ENCODE results near the gene DAB2IP.
"Not testable (repeated sequence)": the region's sequence is repeated elsewhere in the genome, so short reads cannot be mapped to it uniquely, and the experiment has no call there.

DAB2IP gene

DNA sequence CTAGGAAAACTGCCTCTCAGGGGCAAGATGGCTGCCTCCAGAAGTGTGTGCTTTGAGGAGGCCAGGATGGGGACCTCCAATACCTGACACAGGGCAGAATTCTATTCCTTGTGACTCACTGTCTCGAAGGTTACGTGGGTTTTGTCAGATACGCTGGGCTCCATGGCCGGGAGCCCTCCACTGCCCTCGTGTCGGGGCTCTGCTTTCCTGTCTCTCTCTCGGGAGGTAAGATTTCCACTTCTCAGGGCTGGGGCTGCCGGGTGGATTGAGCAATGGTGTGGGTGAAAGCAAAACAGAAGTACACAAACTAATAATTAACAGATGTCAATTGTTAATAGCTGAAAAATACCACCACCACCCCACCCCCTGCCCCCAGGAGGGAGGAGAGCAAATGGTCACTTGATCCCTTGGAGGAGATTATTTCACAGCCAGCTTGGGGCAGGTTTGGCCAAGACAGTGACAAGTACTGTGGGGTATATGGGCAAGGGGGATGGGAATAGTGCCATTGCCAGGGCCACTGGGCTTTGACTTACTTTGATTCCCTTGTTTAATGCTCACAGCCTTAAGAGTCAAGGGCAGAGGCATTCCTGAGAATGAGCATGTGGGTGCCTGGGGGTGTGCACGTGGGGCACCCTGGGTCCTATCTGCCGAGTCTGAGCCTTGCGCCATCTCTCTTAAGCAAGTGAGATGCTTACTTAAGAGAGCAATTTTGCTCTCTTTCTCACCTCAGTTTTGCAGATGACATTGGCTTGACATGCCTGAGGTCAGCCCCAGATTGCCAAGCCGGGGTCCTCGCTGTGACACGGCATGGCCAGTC is 28.8 kb upstream of the DAB2IP start:
- TF ChIP-seq EZH2 (IDR thresholded peaks at IDR 0.05; ENCODE audit: borderline replicate concordance, low read depth, low read length, severe bottlenecking): no peak
- TF ChIP-seq, protein P1, sequence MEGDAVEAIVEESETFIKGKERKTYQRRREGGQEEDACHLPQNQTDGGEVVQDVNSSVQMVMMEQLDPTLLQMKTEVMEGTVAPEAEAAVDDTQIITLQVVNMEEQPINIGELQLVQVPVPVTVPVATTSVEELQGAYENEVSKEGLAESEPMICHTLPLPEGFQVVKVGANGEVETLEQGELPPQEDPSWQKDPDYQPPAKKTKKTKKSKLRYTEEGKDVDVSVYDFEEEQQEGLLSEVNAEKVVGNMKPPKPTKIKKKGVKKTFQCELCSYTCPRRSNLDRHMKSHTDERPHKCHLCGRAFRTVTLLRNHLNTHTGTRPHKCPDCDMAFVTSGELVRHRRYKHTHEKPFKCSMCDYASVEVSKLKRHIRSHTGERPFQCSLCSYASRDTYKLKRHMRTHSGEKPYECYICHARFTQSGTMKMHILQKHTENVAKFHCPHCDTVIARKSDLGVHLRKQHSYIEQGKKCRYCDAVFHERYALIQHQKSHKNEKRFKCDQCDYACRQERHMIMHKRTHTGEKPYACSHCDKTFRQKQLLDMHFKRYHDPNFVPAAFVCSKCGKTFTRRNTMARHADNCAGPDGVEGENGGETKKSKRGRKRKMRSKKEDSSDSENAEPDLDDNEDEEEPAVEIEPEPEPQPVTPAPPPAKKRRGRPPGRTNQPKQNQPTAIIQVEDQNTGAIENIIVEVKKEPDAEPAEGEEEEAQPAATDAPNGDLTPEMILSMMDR (IDR thresholded peaks at IDR 0.05; ENCODE audit: borderline replicate concordance, extremely low read depth, low read length, poor library complexity, severe bottlenecking): no peak
- no peak for ATAC-seq (ENCODE audit: insufficient read depth, low read depth)
- no peaks in the 10 kb centered on the region for H4K20me1 ChIP-seq (ENCODE audit: insufficient read depth, low read length)
- no peaks in the 10 kb centered on the region for H3K9me3 ChIP-seq (ENCODE audit: insufficient read depth, low read length, severe bottlenecking)
- H3K27ac ChIP-seq (ENCODE audit: low read length): no peak overlapping the region
- H3K4me2 ChIP-seq (ENCODE audit: insufficient read depth, low read length): no peak overlapping the region
- H3K79me2 ChIP-seq (ENCODE audit: insufficient read depth, low read length): no peaks in the 10 kb centered on the region
- no peak overlapping the region for H3K4me3 ChIP-seq (ENCODE audit: low read depth in 1 of 2, low read length in 2 of 2)
- no peaks in the 10 kb centered on the region for H3K27me3 ChIP-seq (ENCODE audit: insufficient read depth, low read length, poor library complexity)
- H3K9ac ChIP-seq (ENCODE audit: low read depth, low read length): no peak overlapping the region
- no peak for DNase-seq
- H3K4me1 ChIP-seq (ENCODE audit: insufficient read depth, low read length): no peaks in the 10 kb centered on the region
- H3K36me3 ChIP-seq (ENCODE audit: insufficient read depth, low read length): no peaks in the 10 kb centered on the region
- no peak overlapping the region for H2AFZ ChIP-seq (ENCODE audit: low read depth, low read length)

DNA sequence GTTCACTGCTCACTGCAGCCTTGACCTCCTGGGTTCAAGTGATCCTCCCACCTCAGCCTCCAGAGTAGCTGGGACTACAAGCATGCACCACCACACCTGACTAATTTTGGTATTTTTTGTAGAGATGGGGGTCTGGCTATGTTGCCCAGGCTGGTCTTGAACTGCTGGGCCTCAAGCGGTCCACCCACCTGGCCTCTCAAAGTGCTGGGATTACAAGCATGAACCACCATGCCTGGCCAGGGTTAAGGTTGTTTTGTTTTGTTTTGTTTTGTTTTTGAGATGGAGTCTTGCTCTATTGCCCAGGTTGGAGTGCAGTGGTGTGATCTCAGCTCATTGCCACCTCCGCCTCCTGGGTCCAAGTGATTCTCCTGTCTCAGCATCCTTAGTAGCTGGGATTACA is 28.0 kb upstream of the DAB2IP start:
- not testable (repeated sequence) for H3K9ac ChIP-seq (ENCODE audit: low read depth, low read length); ATAC-seq (ENCODE audit: insufficient read depth, low read depth); H3K9me3 ChIP-seq (ENCODE audit: insufficient read depth, low read length, severe bottlenecking); H3K79me2 ChIP-seq (ENCODE audit: insufficient read depth, low read length); H3K4me1 ChIP-seq (ENCODE audit: insufficient read depth, low read length); H2AFZ ChIP-seq (ENCODE audit: low read depth, low read length); DNase-seq; H3K27me3 ChIP-seq (ENCODE audit: insufficient read depth, low read length, poor library complexity); H3K4me2 ChIP-seq (ENCODE audit: insufficient read depth, low read length); H3K4me3 ChIP-seq (ENCODE audit: low read depth in 1 of 2, low read length in 2 of 2); H4K20me1 ChIP-seq (ENCODE audit: insufficient read depth, low read length); H3K27ac ChIP-seq (ENCODE audit: low read length); H3K36me3 ChIP-seq (ENCODE audit: insufficient read depth, low read length)

DNA sequence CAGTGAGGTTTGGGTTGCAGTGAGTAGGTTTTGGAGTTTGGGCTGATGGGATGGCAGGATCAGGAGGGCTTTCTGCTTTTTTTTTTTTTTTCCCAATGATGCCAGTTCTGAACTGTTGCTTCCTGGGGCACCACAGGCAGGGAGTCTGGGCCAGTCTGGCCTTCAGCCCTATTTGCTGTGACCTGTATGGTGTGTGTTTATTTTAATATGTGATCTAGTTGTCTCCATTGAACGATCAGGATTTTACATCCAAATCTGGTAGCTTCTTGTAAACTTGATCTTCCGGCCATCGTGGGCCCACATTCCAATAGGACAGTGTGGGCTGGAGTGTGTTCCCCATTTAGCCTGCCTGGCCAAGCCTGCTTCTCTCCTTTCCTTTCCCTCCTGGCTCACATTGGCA is 25.8 kb upstream of the DAB2IP start:
- no peak for TF ChIP-seq EZH2 (IDR thresholded peaks at IDR 0.05; ENCODE audit: borderline replicate concordance, low read depth, low read length, severe bottlenecking)
- TF ChIP-seq, protein P1 (IDR thresholded peaks at IDR 0.05; ENCODE audit: borderline replicate concordance, extremely low read depth, low read length, poor library complexity, severe bottlenecking): no peak
- Histone ChIP-seq H3K4me1 (ENCODE audit: insufficient read depth, low read length) (no peaks in the 10 kb centered on the region), H2AFZ (ENCODE audit: low read depth, low read length) (no peak overlapping the region), H3K36me3 (ENCODE audit: insufficient read depth, low read length) (no peaks in the 10 kb centered on the region), H3K79me2 (ENCODE audit: insufficient read depth, low read length) (no peaks in the 10 kb centered on the region), H4K20me1 (ENCODE audit: insufficient read depth, low read length) (no peaks in the 10 kb centered on the region), H3K27me3 (ENCODE audit: insufficient read depth, low read length, poor library complexity) (no peaks in the 10 kb centered on the region), H3K4me2 (ENCODE audit: insufficient read depth, low read length) (no peak overlapping the region), H3K4me3 (ENCODE audit: low read depth in 1 of 2, low read length in 2 of 2) (no peak overlapping the region), H3K27ac (ENCODE audit: low read length) (no peak overlapping the region), H3K9ac (ENCODE audit: low read depth, low read length) (no peak overlapping the region), H3K9me3 (ENCODE audit: insufficient read depth, low read length, severe bottlenecking) (no peaks in the 10 kb centered on the region)
- DNase-seq: no peak
- no peak for ATAC-seq (ENCODE audit: insufficient read depth, low read depth)

DNA sequence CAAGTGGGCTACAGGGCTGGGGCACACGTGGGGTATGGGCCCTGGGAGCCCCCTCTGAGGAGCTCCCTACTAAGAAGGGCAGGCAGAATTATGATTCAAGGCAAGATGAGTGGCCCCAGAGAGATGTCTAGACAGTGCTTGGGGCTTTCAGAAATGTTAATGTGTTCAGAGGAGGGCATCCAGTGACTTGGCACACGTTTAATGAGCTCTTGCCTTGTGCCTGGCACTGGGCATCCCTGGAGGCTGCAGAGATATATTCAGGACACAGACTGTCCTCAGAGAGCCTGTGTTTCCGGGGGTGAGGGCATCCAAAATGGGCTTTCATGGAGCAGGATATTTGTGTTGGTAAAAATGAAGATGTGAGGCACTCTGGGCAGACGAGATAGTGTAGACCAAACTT is 25.4 kb upstream of the DAB2IP start:
- H4K20me1 ChIP-seq (ENCODE audit: insufficient read depth, low read length): no peaks in the 10 kb centered on the region
- H3K4me3 ChIP-seq (ENCODE audit: low read depth in 1 of 2, low read length in 2 of 2): no peak overlapping the region
- ATAC-seq (ENCODE audit: insufficient read depth, low read depth) (no peak), DNase-seq (no peak)
- H3K4me1 ChIP-seq (ENCODE audit: insufficient read depth, low read length): no peaks in the 10 kb centered on the region
- H3K9ac ChIP-seq (ENCODE audit: low read depth, low read length): no peak overlapping the region
- H3K4me2 ChIP-seq (ENCODE audit: insufficient read depth, low read length): no peak overlapping the region
- no peak for TF ChIP-seq EZH2 (IDR thresholded peaks at IDR 0.05; ENCODE audit: borderline replicate concordance, low read depth, low read length, severe bottlenecking)
- TF ChIP-seq, protein P1 (IDR thresholded peaks at IDR 0.05; ENCODE audit: borderline replicate concordance, extremely low read depth, low read length, poor library complexity, severe bottlenecking): no peak
- no peaks in the 10 kb centered on the region for H3K9me3 ChIP-seq (ENCODE audit: insufficient read depth, low read length, severe bottlenecking)
- no peaks in the 10 kb centered on the region for H3K27me3 ChIP-seq (ENCODE audit: insufficient read depth, low read length, poor library complexity)
- H3K27ac ChIP-seq (ENCODE audit: low read length): no peak overlapping the region
- H3K79me2 ChIP-seq (ENCODE audit: insufficient read depth, low read length): no peaks in the 10 kb centered on the region
- H2AFZ ChIP-seq (ENCODE audit: low read depth, low read length): no peak overlapping the region
- no peaks in the 10 kb centered on the region for H3K36me3 ChIP-seq (ENCODE audit: insufficient read depth, low read length)

All from DND-41 (cell line).